GM12864 (cell line): ENCODE results near the gene CPE.
"Not testable (repeated sequence)": the region's sequence is repeated elsewhere in the genome, so short reads cannot be mapped to it uniquely, and the experiment has no call there.

Source experiments
- DNase-seq: peaks from one replicate; pipeline ENCODE4 v3.0.0-alpha.2; 2011; ENCODE audit warnings: low read depth
- H3K4me3 ChIP-seq: 2 replicates; pipeline ENCODE4 v1.5.1; 2011; ENCODE audit warnings: mild to moderate bottlenecking, low read depth, low read length, control low read depth
- TF ChIP-seq, protein P1 (sequence below): IDR thresholded peaks from 2 replicates; pipeline ENCODE4 v1.5.1; 2011; ENCODE audit warnings: low read depth, mild to moderate bottlenecking, moderate library complexity, low read length, control low read depth, inconsistent platforms; ENCODE audit errors: missing control alignments

CPE gene

DNA sequence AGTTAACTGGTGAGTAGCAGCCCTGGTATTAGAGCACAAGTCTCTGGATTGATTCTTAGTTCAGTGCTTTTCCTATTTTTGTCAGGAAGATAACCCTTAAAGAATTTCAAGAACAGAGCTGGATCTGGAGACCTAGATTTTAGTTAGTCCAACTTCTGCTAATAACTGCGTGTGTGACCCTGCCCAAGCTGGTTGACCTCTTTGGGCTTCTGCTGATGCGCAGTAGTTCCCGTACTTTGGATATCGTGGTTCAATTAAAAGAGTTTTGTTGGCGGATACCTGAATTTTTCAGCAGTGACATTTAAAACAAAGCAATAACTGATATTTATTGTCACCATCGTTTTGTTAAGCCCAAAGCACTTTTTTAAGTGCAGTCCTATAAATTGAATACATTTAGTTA, 42.1 kb upstream of the CPE start:
- H3K4me3 ChIP-seq, result no peak overlapping the region
- TF ChIP-seq, protein P1, sequence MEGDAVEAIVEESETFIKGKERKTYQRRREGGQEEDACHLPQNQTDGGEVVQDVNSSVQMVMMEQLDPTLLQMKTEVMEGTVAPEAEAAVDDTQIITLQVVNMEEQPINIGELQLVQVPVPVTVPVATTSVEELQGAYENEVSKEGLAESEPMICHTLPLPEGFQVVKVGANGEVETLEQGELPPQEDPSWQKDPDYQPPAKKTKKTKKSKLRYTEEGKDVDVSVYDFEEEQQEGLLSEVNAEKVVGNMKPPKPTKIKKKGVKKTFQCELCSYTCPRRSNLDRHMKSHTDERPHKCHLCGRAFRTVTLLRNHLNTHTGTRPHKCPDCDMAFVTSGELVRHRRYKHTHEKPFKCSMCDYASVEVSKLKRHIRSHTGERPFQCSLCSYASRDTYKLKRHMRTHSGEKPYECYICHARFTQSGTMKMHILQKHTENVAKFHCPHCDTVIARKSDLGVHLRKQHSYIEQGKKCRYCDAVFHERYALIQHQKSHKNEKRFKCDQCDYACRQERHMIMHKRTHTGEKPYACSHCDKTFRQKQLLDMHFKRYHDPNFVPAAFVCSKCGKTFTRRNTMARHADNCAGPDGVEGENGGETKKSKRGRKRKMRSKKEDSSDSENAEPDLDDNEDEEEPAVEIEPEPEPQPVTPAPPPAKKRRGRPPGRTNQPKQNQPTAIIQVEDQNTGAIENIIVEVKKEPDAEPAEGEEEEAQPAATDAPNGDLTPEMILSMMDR, result no peak
- DNase-seq, result no peak

DNA sequence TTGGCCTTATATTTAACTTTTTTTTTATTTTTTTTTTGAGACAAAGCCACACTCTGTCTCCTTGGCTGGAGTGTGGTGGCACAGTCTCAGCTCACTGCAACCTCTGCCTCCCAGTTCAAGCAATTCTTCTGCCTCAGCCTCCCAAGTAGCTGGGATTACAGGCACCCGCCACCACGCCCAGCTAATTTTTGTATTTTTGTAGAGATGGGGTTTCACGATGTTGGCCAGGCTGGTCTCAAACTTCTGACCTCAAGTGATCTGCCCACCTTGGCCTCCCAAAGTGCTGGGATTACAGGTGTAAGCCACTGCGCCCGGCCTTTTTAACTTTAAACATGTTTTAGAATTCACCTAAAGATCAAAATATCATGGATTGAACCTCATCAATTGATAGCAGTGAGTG, 36.5 kb upstream of the CPE start:
- H3K4me3 ChIP-seq, DNase-seq: not testable (repeated sequence)

DNA sequence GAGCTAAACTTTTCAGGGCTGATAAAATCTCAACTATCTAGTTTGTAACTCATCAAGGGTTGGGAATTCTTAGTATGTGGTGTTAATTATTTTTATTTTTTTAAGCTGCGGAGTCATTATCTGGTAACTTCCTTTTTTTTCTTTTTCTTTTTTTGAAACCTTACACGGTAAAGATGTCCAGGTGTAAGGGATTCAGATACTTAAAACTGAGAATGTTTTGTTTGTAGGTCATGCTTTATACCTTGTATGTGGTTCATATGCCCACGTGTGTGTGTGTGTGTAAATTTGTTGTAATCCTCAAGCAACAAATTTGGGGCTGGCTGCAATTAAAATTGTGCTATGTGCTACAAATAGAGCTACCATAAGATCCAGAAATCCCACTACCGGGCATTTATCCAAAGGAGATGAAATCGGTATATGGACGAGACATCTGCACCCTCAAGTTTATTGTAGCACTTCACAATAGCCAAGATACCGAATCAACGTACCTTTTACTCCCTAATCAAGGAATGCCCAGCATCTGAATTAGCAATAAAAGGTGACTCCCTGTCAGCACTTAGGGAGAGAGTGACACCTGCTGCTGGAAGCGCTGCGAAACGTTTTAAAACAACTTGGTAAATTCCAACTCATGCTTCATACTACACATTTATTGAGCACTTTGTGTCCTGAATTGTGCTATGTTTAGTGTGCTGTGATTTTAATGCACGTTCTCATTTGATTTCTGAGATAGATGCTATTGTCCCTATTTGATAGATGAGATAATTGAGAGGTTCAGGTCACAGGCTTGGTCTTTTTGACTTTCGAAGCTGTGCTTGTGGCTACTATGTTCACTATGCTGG, 35.2 kb upstream of the CPE start:
- no peak for DNase-seq
- H3K4me3 ChIP-seq, result no peak overlapping the region
- TF ChIP-seq, protein P1, result no peak

DNA sequence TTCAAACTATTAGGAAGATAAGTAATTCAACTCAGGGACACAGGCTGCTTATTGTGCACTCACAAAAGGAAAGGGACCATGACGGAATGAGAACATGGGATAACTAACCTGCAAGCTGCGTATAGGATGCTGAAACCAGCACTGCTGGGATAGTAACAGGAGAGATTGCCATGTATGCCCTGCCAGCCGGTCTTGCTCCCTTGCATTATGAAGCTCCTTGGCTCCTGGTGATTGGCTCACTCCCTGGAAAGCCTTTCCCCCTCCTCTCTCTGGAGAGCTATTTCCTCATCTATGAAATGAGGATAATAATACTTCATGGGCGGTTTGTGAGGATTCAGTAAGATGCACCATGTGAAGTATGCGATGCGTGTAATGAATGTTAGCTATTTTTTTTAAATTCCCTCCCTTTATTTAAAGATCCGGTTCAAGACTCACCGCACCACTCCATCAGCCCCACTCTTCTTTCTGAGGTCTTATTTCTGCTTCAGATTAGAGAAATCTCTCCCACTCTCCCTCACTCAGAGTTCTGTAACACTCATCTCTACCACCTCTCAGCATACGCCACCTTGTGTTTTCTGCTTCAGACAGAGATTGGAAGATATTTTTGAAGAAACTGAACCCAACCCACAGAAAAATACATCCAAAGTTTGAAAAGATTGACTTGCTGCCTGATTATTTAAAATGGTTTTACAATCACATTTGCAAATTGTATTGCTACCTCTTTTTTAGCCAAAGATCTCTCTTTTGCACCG, 33.0 kb upstream of the CPE start:
- TF ChIP-seq, protein P1, result no peak
- no peak overlapping the region for H3K4me3 ChIP-seq
- DNase-seq, result no peak

DNA sequence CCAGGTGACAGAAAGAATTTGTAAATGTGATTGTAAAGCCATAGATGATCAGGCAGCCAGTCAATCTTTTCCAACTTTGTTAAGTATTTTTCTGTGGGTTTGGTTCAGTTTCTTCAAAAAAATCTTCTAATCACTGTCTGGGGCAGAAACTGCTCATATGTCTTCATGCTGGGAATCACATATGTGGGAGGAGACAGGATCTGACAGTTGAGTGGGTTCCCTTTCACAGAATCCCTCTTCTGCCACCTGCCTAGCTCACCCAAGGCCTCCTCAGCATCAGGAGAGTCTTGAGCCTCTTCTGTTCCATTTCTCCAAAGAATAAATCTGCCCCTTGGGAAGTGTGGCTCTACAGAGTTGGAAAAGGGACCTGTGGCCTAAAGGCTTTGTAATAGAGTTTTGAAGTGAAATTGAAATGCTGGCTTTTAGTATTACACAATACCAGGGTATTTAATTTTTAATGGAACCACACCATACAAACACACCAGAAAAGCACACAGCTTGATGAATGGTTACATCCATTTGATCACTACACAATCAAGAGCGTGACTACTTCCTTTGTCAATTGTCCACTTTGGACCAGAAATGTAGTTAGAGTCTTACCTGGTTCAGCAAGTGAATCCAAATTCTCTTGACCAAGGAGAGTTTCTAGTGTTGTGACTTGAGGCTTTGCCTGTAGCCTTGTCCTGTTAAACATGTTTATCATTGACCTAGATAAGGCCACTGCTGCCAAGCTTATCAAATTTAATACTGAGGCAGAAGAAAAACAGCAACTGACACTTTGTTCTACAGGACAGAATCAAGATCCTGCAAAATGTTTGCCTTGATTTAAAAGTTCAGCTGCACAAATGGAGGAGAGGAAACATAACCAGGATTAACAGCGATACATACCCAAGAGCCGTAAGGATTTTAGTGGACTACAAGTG, 30.9 kb upstream of the CPE start:
- H3K4me3 ChIP-seq, result no peak overlapping the region
- DNase-seq, result no peak
- TF ChIP-seq, protein P1, result no peak

DNA sequence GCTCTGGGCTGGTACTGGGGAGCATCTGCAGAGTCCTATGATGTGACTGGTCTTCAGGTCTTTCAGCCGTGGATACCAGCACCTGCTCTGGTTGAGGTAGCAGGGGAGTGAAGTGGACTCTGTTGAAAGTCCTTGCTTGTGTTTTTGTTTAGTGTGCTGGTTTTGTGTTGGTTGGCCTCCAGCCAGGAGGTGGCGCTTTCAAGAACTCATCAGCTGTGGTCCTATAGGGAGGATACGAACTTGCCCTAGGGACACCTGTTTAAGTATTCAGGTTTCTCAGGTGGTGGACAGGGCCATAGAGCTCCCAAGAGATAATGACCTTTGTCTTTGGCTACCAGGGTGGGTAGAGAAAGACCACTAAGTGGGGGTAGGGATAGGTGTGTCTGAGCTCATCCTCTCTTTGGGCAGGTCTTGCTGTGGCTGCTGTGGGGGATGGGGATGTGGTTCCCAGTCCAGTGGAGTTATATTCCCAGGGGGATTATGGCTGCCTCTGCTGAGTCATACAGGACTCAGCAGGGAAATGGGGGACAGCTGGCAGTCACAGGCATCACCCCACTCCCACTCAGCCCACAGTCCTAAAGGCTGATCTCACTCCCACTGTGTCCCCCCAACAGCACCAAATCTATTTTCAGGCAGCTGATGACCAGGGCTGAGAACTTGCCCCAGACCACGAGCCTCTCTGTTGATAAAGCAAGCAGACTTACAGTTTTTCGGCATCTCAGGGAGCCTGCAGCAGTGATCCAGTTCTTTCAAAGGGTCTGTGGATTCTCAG, 27.3 kb upstream of the CPE start:
- TF ChIP-seq, protein P1, result peak; percentile 47
- H3K4me3 ChIP-seq, result no peak overlapping the region
- DNase-seq, result no peak

DNA sequence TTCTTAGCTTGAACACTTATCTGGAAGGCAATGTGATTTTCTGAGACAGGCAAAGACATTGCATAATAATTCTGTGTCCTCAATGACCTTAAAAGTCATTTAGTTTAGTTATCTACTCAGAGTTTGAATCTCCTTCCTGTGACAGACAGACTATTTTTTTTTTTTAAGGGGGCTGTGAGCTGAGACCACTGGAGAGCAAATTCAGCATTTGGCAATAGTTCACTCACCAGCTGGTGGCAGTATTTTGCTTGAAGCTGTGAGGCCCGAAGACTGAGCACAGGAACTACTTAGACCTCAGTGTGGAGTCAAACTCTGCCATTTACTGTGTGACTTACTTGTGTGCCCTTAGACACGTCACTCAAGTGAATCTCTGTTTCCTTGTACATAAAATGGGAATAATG, 22.9 kb upstream of the CPE start:
- DNase-seq, result no peak
- TF ChIP-seq, protein P1, result peak; percentile 37
- H3K4me3 ChIP-seq, result no peak overlapping the region
